Activated CD4-positive, alpha-beta memory T cell treated with anti-CD3 and anti-CD28 coated beads for 36 hours (primary cell): ENCODE measurements around the gene NBAS. TPM values are rescaled to one million over a fixed set of nuclear protein-coding genes. Genes with fewer than 3 reads are reported as not detected.

Experiments used
- CTCF ChIA-PET: fragments of 350-600 bp; sonication (Branson Sonifier 250); formaldehyde crosslinking; loops from one replicate; lab custom pipeline; 2021; ENCODE audit warnings: antibody characterized with exemption, inconsistent platforms; lab: Charles Lee
- POLR2A ChIA-PET: fragments of 350-600 bp; sonication (Branson Sonifier 250); formaldehyde crosslinking; loops from one replicate; lab custom pipeline; 2021; ENCODE audit warnings: antibody characterized with exemption; lab: Charles Lee
- DNase-seq: peaks from one replicate; pipeline ENCODE4 v3.0.0-alpha.2; 2020
- H3K27ac Mint-ChIP-seq: one replicate; pipeline ENCODE4 v1.8.0; 2021; ENCODE audit warnings: mixed read lengths
- H3K27me3 Mint-ChIP-seq: one replicate; pipeline ENCODE4 v1.8.0; 2021; ENCODE audit warnings: mixed read lengths
- H3K36me3 Mint-ChIP-seq: one replicate; pipeline ENCODE4 v1.8.0; 2021; ENCODE audit warnings: mixed read lengths
- H3K4me1 Mint-ChIP-seq: one replicate; pipeline ENCODE4 v1.8.0; 2021; ENCODE audit warnings: low read depth, mixed read lengths
- H3K4me3 Mint-ChIP-seq: one replicate; pipeline ENCODE4 v1.8.0; 2021; ENCODE audit warnings: mild to moderate bottlenecking, mixed read lengths
- H3K9me3 Mint-ChIP-seq: one replicate; pipeline ENCODE4 v1.8.0; 2021; ENCODE audit warnings: mixed read lengths
- intact Hi-C: fragments of 100-400 bp; cut with micrococcal nuclease; formaldehyde crosslinking; loops from one replicate; pipeline ENCODE4 v1.15.1; 2023
- total RNA-seq, 2 experiments: library from RNA; stranded (reverse); gene quantifications; one replicate each; pipeline ENCODE4 v1.2.3, GENCODE V29; 2021

NBAS gene
- total RNA-seq, 2 experiments from 2014 or later, result 40.1 to 44.0 TPM

DNA sequence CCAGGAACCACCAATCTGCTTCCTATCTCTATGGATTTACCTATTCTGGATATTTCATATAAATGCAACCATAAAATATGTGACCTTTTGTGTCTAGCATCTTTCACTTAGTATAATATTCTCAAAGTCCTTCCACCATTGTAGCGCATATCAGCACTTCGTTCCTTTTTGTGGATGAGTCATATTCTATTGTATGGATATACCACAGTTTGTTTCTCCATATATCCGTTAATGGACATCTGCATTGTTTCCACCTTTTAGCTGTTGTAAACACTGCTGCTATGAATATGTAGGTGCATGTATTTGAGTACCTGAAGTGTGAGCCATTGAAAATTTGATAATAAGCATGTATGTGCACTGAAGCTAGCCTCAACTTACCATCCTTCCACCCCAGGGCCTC lies 80.1 kb downstream of the NBAS start:
- Mint-ChIP-seq H3K27me3 (no peaks in the 10 kb centered on the region), H3K4me3 (no peak overlapping the region), H3K9me3 (no peaks in the 10 kb centered on the region), H3K36me3 (peaks cover 32% of the 10 kb centered on the region), H3K4me1 (no peaks in the 10 kb centered on the region), H3K27ac (no peak overlapping the region)
- DNase-seq, result no peak
- intact Hi-C loops, result no loop called here
- ChIA-PET POLR2A (no interaction called here), CTCF (no interaction called here)

DNA sequence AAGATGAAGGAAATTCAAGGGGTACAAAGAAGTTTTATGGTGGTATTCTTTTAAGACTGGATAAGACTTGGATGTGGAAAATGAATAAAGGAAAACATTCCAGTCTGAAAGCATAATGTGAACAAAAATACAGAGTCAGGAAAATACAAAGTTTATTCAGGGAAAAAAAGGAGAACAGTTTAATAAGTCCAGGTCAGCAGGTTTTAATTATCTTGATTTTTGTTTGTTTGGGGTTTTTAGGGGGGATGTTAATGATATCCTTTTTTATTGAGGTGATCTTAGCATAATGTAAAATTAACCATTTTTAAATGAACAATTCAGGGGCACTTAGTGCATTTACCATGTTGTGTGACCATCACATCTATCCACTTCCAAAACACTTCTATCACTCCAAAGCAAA lies 80.6 kb downstream of the NBAS start:
- no peak overlapping the region for H3K4me3 Mint-ChIP-seq
- no peak overlapping the region for H3K27ac Mint-ChIP-seq
- no peaks in the 10 kb centered on the region for H3K9me3 Mint-ChIP-seq
- CTCF ChIA-PET, result interaction anchor here (0.6 kb wide), 1 partner anchor 97 kb away, joined by 5 read pairs; no protein-coding TSS in a partner anchor
- intact Hi-C loops, result no loop called here
- no peaks in the 10 kb centered on the region for H3K27me3 Mint-ChIP-seq
- POLR2A ChIA-PET, result no interaction called here
- peaks cover 28% of the 10 kb centered on the region for H3K36me3 Mint-ChIP-seq
- DNase-seq, result no peak
- H3K4me1 Mint-ChIP-seq, result no peaks in the 10 kb centered on the region

DNA sequence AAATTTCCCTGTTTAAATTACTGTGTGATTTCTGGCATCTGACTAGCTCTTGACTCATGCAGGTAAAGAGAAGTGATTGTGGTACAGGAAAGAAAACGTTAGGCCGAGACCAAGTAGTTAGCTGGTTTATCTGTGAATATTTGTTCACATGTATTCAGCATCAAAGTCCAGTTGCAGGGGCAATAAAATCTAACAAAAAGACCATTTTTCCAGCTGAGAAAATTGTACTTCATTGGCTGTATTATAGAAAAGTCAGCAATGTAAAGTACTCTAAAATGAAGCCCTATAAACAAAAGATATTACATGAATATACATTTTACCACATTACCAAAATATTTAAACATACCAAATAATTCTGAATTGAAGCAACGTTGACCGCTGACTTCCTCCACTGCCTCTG lies 88.3 kb downstream of the NBAS start:
- intact Hi-C loops, result no loop called here
- ChIA-PET CTCF (no interaction called here), POLR2A (no interaction called here)
- Mint-ChIP-seq H3K27ac (no peak overlapping the region), H3K4me1 (no peaks in the 10 kb centered on the region), H3K27me3 (no peaks in the 10 kb centered on the region), H3K4me3 (no peak overlapping the region), H3K9me3 (peaks cover 4% of the 10 kb centered on the region), H3K36me3 (peaks cover 53% of the 10 kb centered on the region)
- DNase-seq, result no peak

DNA sequence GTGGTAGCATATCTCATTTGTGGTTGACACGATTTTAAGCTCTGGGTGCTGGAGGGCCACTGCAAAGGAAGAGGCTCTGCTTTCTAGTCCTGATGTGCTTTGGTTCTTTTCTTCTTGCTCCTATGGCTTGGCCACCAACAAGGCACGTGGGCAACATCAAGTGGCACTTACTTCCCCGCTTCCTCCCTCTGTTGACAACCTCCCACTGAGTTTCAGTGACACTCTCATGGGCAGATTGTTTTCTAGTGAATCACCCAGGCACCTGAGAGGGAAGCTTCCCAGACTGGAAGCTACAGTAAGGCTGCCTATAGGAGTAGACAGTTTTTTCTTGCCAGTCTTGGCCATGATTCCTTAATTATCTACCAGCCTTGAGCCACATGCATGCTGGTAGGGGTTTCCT lies 89.0 kb downstream of the NBAS start:
- Mint-ChIP-seq H3K27me3 (no peaks in the 10 kb centered on the region), H3K4me3 (no peak overlapping the region), H3K9me3 (peaks cover 4% of the 10 kb centered on the region), H3K36me3 (peaks cover 54% of the 10 kb centered on the region), H3K27ac (no peak overlapping the region), H3K4me1 (no peaks in the 10 kb centered on the region)
- POLR2A ChIA-PET, result no interaction called here
- CTCF ChIA-PET, result no interaction called here
- DNase-seq, result no peak
- intact Hi-C loops, result no loop called here

DNA sequence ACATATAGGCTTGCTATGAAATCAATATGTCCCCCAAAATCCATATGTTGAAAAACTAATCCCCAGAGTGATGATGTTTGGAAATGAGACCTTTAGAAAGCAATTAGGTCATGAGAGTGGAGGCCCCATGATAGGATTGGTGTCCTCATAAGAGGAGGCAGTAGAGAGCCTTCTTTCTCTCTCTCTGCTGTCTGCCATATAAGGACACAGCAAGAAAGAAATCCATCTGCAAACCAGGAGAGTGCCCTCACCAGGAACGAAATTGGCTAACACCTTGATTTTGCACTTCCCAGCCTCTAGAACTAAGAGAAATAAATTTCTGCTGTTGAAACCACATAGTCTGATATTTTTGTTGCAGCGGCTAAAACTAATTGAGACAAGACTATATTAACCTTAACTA lies 89.5 kb downstream of the NBAS start:
- no peak overlapping the region for H3K27ac Mint-ChIP-seq
- POLR2A ChIA-PET, result no interaction called here
- intact Hi-C loops, result no loop called here
- H3K9me3 Mint-ChIP-seq, result peaks cover 4% of the 10 kb centered on the region
- DNase-seq, result no peak
- H3K27me3 Mint-ChIP-seq, result no peaks in the 10 kb centered on the region
- H3K36me3 Mint-ChIP-seq, result peaks cover 55% of the 10 kb centered on the region
- no peaks in the 10 kb centered on the region for H3K4me1 Mint-ChIP-seq
- H3K4me3 Mint-ChIP-seq, result no peak overlapping the region
- CTCF ChIA-PET, result no interaction called here

DNA sequence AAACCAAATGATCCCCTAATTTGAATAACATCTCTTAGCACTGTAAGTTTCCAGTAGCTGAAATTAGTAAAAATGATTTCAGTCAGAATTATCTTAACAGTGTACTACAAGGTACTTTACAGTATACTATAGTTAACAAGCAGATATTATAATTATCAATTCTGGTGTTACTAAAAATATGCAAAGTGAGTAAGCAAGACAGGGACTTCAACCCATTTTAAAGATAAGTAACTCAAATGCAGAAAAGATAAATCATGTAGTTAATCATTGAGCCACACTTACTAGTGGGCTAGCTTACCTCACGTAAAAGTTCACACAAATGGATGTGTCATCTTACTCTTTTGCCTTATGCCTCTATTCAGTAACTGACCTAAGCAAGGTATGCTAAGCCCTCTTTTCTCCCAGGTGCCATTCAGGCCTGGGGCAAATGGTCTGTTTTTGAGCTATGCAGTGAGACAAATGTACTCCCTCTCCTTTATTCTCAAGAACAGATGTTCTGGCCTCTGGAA lies 101.0 kb downstream of the NBAS start:
- POLR2A ChIA-PET, result no interaction called here
- Mint-ChIP-seq H3K27me3 (no peaks in the 10 kb centered on the region), H3K36me3 (peaks cover 39% of the 10 kb centered on the region), H3K4me1 (no peaks in the 10 kb centered on the region), H3K27ac (no peak overlapping the region), H3K4me3 (no peak overlapping the region), H3K9me3 (no peaks in the 10 kb centered on the region)
- intact Hi-C loops, result no loop called here
- CTCF ChIA-PET, result no interaction called here
- DNase-seq, result no peak

DNA sequence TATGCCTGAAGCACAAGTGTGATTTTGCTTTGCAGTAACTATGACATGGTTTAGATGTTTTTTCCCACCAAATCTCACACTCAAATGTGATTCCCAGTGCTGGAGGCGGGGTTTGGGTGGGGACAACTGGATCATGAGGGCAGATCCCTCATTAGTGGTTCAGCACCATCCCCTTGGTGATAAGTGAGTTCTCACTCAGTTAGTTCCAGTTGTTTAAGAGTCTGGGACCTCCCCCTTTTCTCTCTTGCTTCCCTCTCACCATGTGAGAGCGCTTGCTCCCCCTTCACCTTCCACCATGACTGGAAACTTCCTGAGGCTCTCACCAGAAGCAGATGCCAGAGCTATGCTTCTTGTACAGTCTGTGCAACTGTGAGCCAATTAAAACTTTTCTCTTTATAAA lies 102.9 kb downstream of the NBAS start:
- ChIA-PET POLR2A (no interaction called here), CTCF (no interaction called here)
- Mint-ChIP-seq H3K4me1 (no peaks in the 10 kb centered on the region), H3K9me3 (no peaks in the 10 kb centered on the region), H3K36me3 (peaks cover 30% of the 10 kb centered on the region), H3K27me3 (no peaks in the 10 kb centered on the region), H3K4me3 (no peak overlapping the region), H3K27ac (no peak overlapping the region)
- intact Hi-C loops, result no loop called here
- no peak for DNase-seq

DNA sequence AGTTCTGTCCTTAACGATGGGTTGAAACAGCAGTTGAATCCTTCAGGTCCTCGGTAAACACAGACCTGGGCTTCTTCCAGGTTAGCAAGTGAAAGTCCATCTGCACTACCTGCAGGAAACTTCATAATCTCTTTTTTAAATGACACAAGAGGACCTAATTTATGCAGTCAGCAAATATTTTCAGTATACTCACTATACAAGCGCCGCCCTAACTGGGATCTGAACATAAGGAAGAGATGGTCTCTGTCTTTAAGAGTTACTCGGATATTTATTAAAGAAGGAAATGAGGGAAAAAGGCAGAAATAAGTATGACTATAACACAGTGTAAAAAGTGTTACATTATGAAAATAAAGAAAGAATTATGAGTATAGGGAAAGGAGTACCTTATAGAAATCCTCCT lies 103.3 kb downstream of the NBAS start:
- Mint-ChIP-seq H3K4me1 (no peaks in the 10 kb centered on the region), H3K36me3 (peaks cover 30% of the 10 kb centered on the region), H3K9me3 (no peaks in the 10 kb centered on the region), H3K4me3 (no peak overlapping the region), H3K27me3 (no peaks in the 10 kb centered on the region), H3K27ac (no peak overlapping the region)
- ChIA-PET CTCF (no interaction called here), POLR2A (no interaction called here)
- intact Hi-C loops, result no loop called here
- DNase-seq, result no peak

DNA sequence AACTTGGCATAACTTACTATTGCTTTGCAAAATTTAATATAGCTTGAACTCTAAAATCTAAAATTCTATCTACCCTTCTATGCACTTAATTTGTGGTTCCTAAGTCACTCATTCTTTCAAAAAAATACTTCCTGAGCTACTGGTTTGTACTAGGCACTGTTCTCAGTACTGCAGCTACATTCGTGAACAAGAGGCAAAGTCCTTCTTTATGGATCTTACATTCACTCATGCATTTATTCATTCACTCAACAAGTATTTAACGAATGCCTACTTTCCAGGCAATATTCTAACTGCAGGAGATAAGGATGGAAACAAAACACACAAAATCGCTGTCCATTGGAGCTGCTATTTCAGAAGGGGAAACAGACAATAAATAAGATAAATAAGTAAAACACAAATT lies 104.8 kb downstream of the NBAS start:
- POLR2A ChIA-PET, result no interaction called here
- Mint-ChIP-seq H3K27me3 (no peaks in the 10 kb centered on the region), H3K4me1 (no peaks in the 10 kb centered on the region), H3K4me3 (no peak overlapping the region), H3K27ac (no peak overlapping the region), H3K9me3 (no peaks in the 10 kb centered on the region), H3K36me3 (peaks cover 37% of the 10 kb centered on the region)
- intact Hi-C loops, result no loop called here
- no peak for DNase-seq
- CTCF ChIA-PET, result no interaction called here

DNA sequence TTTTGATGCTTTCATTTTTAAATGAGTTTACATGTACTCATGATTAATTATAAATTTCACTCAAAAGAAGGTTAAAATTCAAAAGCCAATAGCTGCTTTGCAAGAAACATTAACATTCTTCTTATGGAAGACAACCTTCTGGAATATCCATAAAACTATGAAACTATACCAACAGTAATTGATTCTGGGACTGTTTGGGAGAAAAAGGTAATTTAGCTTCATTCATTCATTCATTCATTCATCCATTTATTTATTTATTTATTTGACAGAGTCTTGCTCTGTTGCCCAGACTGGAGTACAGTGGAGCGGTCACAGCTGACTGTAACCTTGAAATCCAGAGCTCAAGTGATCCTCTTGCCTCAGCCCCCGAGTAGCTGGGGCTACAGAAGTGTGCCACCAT lies 110.3 kb downstream of the NBAS start:
- H3K9me3 Mint-ChIP-seq, result peaks cover 6% of the 10 kb centered on the region
- CTCF ChIA-PET, result no interaction called here
- H3K4me3 Mint-ChIP-seq, result no peak overlapping the region
- no peaks in the 10 kb centered on the region for H3K4me1 Mint-ChIP-seq
- intact Hi-C loops, result no loop called here
- no peak for DNase-seq
- H3K27ac Mint-ChIP-seq, result no peak overlapping the region
- no peaks in the 10 kb centered on the region for H3K27me3 Mint-ChIP-seq
- peaks cover 35% of the 10 kb centered on the region for H3K36me3 Mint-ChIP-seq
- POLR2A ChIA-PET, result no interaction called here

DNA sequence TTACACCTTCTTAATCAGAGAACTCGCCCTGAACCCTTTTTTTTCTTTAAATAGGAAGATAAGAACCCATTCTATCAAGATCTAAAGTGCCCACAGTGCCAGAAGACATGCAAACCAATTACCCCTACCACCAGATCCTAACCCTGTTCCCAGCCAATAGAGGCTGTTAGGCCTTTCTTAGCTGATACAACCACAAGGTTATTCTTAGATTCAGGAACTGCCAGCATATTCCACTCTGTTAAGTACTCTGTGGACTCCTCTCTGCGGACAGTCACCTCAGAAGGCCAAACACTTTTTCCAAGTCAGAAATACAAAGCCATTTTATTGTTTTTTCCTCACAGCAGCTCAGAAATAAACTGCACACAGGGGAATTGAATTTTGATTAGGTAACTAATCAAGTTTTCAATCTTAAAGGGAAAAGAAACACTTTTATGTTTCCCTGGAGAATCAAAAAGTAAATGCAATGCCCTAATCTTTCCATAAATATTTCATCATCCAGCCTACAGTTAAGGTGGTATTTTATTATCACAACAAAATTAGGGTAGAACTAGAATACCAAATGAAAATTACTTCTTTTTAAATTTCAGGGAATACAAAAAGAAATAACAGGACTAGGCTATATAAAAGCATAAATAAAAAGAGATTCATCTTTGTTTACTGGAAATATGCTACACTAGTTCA lies 111.4 kb downstream of the NBAS start:
- no peak for DNase-seq
- peaks cover 36% of the 10 kb centered on the region for H3K36me3 Mint-ChIP-seq
- ChIA-PET POLR2A (no interaction called here), CTCF (interaction anchor here (0.6 kb wide), 1 partner anchor 13 kb away, joined by 3 read pairs; no protein-coding TSS in a partner anchor)
- H3K27me3 Mint-ChIP-seq, result no peaks in the 10 kb centered on the region
- no peaks in the 10 kb centered on the region for H3K4me1 Mint-ChIP-seq
- peaks cover 9% of the 10 kb centered on the region for H3K9me3 Mint-ChIP-seq
- H3K27ac Mint-ChIP-seq, result no peak overlapping the region
- intact Hi-C loops, result no loop called here
- no peak overlapping the region for H3K4me3 Mint-ChIP-seq

DNA sequence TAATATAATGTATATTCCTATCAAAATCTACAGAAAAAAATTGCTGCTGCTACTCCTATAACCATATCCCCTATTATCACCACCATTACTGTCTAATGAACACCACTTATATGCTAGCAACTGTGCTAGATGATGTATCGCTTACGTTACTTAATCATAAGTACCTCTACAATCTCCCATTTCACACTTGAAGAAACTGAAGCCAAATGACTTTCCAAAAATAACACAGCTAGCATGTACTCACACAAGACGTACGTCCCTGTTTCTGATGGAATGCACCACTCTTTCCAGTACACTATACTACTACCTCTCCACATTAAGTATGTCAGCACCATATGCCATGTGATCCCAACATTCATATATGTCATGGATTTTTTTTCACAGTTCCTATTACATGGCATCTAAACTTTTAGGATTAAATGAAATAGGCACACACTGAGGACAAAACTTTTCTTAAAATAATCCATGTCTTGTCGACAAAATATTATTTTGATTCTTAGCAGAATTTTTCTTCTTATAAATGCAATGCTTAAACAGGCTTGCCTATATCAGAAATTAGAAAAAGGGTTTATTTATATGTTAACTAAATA lies 112.8 kb downstream of the NBAS start:
- Mint-ChIP-seq H3K27ac (no peak overlapping the region), H3K4me3 (no peak overlapping the region), H3K9me3 (peaks cover 11% of the 10 kb centered on the region), H3K36me3 (peaks cover 36% of the 10 kb centered on the region), H3K4me1 (no peaks in the 10 kb centered on the region), H3K27me3 (no peaks in the 10 kb centered on the region)
- ChIA-PET CTCF (no interaction called here), POLR2A (no interaction called here)
- DNase-seq, result no peak
- intact Hi-C loops, result no loop called here

DNA sequence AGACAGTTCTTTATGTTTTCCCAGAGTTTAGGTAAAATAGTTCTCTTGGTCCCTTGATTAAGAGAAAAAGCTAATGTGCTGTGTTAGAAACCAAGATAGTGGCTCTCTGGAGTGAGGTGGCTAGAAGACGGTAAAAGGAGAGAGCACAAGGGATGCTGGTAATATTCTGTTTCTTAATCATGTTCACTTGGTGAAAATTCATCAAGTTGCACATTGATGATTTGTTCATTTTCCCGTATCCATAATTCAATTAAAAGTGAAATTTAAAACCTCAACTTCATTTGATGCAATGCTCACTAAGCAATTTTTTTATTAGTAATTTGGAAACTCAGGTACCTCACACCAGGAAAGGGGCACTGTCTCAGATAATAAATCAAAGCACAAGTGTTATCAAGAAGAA lies 113.8 kb downstream of the NBAS start:
- H3K9me3 Mint-ChIP-seq, result peaks cover 11% of the 10 kb centered on the region
- ChIA-PET POLR2A (no interaction called here), CTCF (no interaction called here)
- H3K27me3 Mint-ChIP-seq, result no peaks in the 10 kb centered on the region
- no peak for DNase-seq
- H3K4me1 Mint-ChIP-seq, result no peaks in the 10 kb centered on the region
- H3K4me3 Mint-ChIP-seq, result no peak overlapping the region
- peaks cover 29% of the 10 kb centered on the region for H3K36me3 Mint-ChIP-seq
- no peak overlapping the region for H3K27ac Mint-ChIP-seq
- intact Hi-C loops, result no loop called here
